Suppressor macrophage treated with lipopolysaccharide for 1 hour (primary cell): Measurements from ENCODE around the gene SLITRK1.

Experiments used
- DNase-seq, 3 donors: peaks; one replicate each; pipeline ENCODE4 v3.0.0-alpha.2; 2020 to 2022

The SLITRK1 gene

GRCh38 chr13:83881917-83882605, at the start of gene SLITRK1:
Gene SLITRK1 (minus strand): TSS chr13:83882474. CDS start chr13:83881507, 967 bp downstream.
- peak; percentile 13 to 41 (median 20) for DNase-seq

- no peak for DNase-seq
These were observed 46.9 kb upstream of the SLITRK1 start for GRCh38 chr13:83929157-83929556.

GRCh38 chr13:83919775-83920174, 37.5 kb upstream of the SLITRK1 start:
- no peak for DNase-seq

- no peak for DNase-seq
These were observed 32.1 kb upstream of the SLITRK1 start for GRCh38 chr13:83914368-83914767.

- no peak for DNase-seq
These were observed 25.1 kb upstream of the SLITRK1 start for GRCh38 chr13:83907196-83907989.

GRCh38 chr13:83906240-83906820, 24.1 kb upstream of the SLITRK1 start:
- no peak for DNase-seq

GRCh38 chr13:83905641-83906040, 23.4 kb upstream of the SLITRK1 start:
- no peak for DNase-seq

GRCh38 chr13:83895994-83896580, 13.8 kb upstream of the SLITRK1 start:
- DNase-seq: no peak

GRCh38 chr13:83890358-83890757, 8.1 kb upstream of the SLITRK1 start:
- DNase-seq: no peak

- DNase-seq: no peak
These were observed 1.9 kb upstream of the SLITRK1 start for GRCh38 chr13:83884141-83884540.

GRCh38 chr13:83883061-83883523, 818 bp upstream of the SLITRK1 start:
- no peak for DNase-seq

GRCh38 chr13:83882606-83882959, 309 bp upstream of the SLITRK1 start:
- no peak for DNase-seq

- no peak for DNase-seq
These were observed 1.1 kb downstream of the SLITRK1 start for GRCh38 chr13:83881140-83881684.

GRCh38 chr13:83880275-83881139, 1.8 kb downstream of the SLITRK1 start:
- DNase-seq: no peak

GRCh38 chr13:83879431-83880171, 2.7 kb downstream of the SLITRK1 start:
- DNase-seq: no peak

GRCh38 chr13:83878691-83879430, 3.4 kb downstream of the SLITRK1 start:
- no peak for DNase-seq

GRCh38 chr13:83877651-83878355, 4.5 kb downstream of the SLITRK1 start:
- DNase-seq: no peak

GRCh38 chr13:83876546-83876945, 5.7 kb downstream of the SLITRK1 start:
- no peak for DNase-seq

- no peak for DNase-seq
These were observed 14.6 kb downstream of the SLITRK1 start for GRCh38 chr13:83867708-83868107.
